ENCODE measurements around the gene PFN1.
A peak's percentile ranks its signal among the peaks of the same experiment; 100 is the strongest.

Gene PFN1

DNA sequence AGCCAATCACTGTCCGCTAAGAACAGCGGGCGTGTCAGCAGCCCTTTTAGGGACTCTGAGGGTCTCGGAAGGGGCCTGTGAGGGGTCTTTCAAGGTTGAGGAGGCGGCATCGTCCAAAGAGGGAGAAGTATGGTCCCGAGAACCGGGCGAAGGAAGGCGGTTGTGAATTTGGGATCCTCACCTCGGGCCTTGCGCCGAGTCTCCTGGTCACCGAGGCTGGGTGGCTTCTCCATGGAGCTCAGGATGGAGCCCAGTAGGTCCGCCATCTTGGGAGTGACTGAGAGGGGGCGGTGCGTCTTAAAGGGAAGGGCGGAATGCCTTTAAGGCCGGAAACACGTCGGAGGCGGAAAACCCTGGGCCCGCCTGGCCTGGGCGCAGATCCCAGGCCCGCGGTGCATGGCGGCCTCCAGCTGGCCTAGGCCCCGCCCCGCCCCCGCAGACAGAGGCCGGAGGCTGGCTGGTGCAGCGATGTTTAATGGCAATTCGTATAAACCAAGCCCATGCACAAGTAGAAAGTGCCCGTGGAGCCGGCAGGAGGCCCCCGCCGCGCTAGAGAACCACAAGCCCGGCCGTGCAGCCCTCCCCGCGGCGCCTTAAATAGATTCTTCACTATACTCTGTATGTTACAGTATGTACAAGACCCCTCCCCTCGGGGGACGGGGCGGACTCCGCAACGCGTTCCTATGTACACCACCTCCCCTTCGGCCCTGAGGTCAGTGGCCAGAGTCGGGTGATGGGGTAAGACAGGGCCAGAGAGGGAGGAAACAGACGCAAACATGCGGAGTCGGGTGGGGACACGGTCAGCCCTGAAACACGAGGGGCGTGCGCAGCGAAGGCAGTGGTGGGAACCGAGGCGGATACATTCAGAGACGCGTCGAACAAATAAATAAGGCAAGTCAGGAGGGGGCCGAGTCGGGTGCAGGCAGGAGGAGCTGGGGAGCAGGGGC is 19.5 kb upstream of the PFN1 start, which contains the start of gene SPAG7:
SPAG7 (minus strand) TSS at position 279 of the 947 bp plus-strand sequence; CDS start at position 266, 13 bp downstream.
- TF ChIP-seq, protein P1, sequence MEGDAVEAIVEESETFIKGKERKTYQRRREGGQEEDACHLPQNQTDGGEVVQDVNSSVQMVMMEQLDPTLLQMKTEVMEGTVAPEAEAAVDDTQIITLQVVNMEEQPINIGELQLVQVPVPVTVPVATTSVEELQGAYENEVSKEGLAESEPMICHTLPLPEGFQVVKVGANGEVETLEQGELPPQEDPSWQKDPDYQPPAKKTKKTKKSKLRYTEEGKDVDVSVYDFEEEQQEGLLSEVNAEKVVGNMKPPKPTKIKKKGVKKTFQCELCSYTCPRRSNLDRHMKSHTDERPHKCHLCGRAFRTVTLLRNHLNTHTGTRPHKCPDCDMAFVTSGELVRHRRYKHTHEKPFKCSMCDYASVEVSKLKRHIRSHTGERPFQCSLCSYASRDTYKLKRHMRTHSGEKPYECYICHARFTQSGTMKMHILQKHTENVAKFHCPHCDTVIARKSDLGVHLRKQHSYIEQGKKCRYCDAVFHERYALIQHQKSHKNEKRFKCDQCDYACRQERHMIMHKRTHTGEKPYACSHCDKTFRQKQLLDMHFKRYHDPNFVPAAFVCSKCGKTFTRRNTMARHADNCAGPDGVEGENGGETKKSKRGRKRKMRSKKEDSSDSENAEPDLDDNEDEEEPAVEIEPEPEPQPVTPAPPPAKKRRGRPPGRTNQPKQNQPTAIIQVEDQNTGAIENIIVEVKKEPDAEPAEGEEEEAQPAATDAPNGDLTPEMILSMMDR (conservative IDR thresholded peaks at IDR 0.05; ENCODE audit: low read depth, low read length): no peak
- peak; percentile 99 for DNase-seq (ENCODE audit: low read depth)
- H3K4me3 ChIP-seq (ENCODE audit: low read depth, low read length): peak within 1 kb of the TSS; percentile 92

DNA sequence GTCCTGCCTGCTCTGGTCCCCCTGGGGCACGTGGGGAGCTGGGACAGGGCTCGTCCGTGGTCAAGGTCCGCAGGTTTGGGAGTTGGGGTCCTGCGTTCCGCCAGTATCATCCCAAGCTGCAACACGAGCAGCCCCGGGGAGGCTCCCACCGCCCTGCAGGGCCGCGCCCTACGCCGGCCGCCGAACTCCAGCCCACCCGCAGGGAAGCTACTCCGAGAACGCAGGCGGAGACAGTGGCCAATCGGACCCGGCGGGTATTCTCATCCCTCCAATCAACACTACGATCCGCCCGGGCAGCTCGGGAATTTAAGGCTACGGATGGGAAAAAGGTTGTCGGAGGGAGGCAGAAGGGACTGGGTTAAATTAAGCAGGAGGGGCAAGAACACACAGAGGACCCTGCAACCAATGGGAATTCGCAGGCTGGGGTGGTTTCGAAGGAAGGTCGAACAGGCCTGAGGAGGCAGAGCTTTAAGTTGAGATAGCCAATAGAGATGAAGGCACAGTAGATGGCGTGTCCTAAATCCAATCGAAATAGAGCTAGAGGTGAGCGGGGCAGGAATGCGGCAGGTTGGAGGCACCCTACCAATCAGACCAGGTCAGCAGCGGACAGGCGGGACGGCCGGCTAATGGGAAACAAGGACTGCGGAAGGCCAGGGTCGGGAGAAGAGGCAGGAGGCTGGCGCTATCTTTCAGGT is 18.7 kb upstream of the PFN1 start:
- TF ChIP-seq, protein P1 (conservative IDR thresholded peaks at IDR 0.05; ENCODE audit: low read depth, low read length): no peak
- DNase-seq (ENCODE audit: low read depth): peak; percentile 100

DNA sequence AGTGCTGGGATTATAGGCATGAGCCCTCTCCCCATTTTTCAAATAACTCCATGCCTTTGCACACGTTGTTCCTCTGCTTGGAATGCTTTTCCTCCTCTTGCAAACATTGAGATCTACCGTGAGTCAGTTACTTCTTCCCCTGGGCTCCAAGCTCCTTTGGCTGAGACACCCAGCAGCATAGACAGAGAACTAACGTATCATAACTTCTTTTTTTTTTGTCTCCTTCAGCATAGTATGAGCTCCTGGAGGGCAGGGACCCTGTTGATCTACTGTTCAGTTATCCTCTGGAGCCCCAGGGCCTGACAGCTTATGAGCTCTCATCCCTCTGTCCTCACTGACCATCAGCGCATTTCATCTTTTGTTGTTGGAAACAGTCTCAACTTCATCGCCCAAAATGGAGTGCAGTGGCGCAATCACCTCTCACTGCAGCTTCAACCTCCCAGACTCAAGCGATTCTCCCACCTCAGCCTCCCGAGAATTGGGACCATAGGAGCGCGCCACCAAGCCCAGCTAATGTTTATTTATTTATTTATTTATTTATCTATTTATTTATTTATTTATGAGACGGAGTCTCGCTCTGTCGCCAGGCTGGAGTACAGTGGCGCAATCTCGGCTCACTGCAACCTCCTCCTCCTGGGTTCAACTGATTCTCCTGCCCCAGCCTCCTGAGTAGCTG is 17.1 kb upstream of the PFN1 start:
- TF ChIP-seq, protein P1 (conservative IDR thresholded peaks at IDR 0.05; ENCODE audit: low read depth, low read length): no peak

More for the DNA sequence above, 18.7 kb upstream of the PFN1 start:
- peak overlapping the region; percentile 92 for H3K4me3 ChIP-seq (ENCODE audit: low read depth, low read length)

DNA sequence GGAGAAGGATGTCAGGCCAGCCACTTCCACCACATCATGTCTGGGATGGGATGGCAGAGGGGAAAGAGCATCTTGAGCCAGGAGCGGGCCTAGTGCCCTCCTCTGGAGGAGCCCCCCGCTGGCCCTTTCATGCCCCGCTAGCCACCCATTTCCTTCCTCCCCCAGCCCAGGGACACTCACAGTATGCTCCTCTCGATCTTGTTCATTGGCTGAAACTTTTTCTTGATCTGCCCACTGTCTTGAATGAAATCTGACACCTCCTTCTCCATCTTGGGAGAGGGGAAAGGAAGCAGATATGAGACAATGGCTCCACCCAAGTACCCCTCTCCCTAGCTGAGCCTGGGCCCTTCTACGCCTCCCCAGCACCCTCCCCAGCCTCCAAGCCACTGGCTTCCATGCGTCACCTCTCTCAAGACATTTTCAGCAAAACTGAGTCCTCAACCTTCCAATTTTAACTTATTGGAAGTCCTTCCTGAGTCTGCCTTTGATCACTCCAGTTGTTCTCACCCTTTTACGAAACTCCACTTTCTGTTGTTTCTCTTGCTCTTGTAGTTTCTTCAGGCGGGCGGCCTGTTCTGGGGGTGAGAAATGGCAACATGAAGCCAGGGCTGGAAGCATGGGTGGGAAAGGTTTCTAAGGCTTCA is 12.1 kb upstream of the PFN1 start:
- DNase-seq (ENCODE audit: low read depth): no peak
- TF ChIP-seq, protein P1 (conservative IDR thresholded peaks at IDR 0.05; ENCODE audit: low read depth, low read length): no peak
- H3K4me3 ChIP-seq (ENCODE audit: low read depth, low read length): no peak overlapping the region

More for the DNA sequence above, 17.1 kb upstream of the PFN1 start:
- DNase-seq (ENCODE audit: low read depth): no peak
- H3K4me3 ChIP-seq (ENCODE audit: low read depth, low read length): no peak overlapping the region

DNA sequence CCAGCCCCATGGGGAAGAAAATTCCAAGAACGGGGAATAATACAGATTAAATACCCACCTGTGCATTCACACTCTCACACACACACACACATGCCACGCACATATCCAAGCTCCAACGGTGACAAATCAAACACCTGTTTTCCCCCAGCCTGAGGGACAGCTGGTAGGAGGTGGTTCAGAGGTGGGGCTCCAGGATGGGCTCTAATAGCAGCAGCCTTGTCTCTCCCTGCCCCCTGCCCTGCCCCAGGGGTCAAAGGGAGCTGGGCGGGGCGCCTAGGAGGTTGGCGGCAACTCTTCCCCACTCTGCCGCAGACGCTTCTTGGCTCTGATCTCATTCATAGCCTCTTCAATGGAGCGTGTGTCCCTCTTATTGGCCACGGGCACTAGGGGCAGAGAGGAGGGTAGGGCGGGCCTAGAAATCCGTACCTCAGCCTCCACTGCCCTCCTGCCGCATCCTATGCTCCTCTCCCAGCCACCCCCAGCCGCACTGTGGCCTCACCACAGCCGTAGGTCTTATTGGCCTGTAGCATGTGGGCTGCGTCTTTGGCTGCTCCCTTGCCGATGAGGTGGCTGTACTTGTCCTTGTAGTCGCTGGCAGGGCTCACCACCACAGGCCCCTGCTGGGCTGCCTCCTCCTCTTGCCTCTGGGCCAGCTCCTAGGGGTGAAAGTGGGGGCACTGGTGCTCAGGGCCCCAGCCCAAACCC is 11.1 kb upstream of the PFN1 start:
- no peak overlapping the region for H3K4me3 ChIP-seq (ENCODE audit: low read depth, low read length)
- TF ChIP-seq, protein P1 (conservative IDR thresholded peaks at IDR 0.05; ENCODE audit: low read depth, low read length): no peak
- no peak for DNase-seq (ENCODE audit: low read depth)

DNA sequence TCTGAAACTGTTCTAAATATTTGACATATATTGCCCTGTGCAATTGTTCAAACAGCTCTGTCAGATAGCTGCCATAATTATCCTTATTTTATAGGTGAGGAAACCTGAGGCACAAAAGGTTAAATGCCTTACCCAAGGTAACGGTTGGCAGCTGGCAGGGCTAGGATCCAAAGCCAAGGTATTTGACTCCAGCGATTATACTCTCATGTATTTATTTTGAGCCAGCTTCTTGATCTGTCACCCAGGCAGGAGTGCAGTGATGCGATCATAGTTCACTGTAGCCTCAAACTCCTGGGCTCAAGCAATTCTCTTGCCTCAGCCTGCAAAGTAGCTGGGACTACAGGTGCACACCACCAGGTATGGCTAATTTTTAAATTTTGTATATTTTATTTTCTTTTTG is 9.8 kb upstream of the PFN1 start:
- TF ChIP-seq, protein P1 (conservative IDR thresholded peaks at IDR 0.05; ENCODE audit: low read depth, low read length): no peak
- no peak overlapping the region for H3K4me3 ChIP-seq (ENCODE audit: low read depth, low read length)
- no peak for DNase-seq (ENCODE audit: low read depth)

Data from choroid plexus epithelial cell (primary cell).